HCT116 (cell line): Measurements from ENCODE around the gene FBXW4. TPM values are rescaled to one million over a fixed set of nuclear protein-coding genes. Genes with fewer than 3 reads are reported as not detected.

Experiments
- ATAC-seq: fragments of 200-7000 bp; cut with Tn5 transposase; 2 replicates; pipeline ENCODE4 v1.9.1; 2020; ENCODE audit warnings: mild to moderate bottlenecking, moderate library complexity
- BruUV-seq: library from RNA; stranded (reverse); fragments of 400-500 nt; replicated peaks from 2 replicates; lab custom pipeline; 2021; lab: Mats Ljungman, UMichigan
- CTCF ChIA-PET: fragments of 300-600 bp; sonication (Branson Sonifier 250); formaldehyde crosslinking; loops from one replicate; lab custom pipeline; 2021; ENCODE audit warnings: antibody characterized with exemption; lab: Charles Lee
- POLR2A ChIA-PET: fragments of 300-600, 350-600 bp; sonication (Branson Sonifier 250); formaldehyde crosslinking; loops from one replicate; lab custom pipeline; 2021; ENCODE audit warnings: antibody characterized with exemption; lab: Charles Lee
- RAD21 ChIA-PET, 2 experiments: fragments of 300-600 bp; sonication (Branson Sonifier 250); formaldehyde crosslinking; loops; one replicate each; lab custom pipeline; 2023; ENCODE audit warnings: low total read pairs in 2 of 2; ENCODE audit not compliant: uncharacterized antibody in 2 of 2, unreplicated experiment in 2 of 2, low non-redundant PET in 1 of 2; lab: Charles Lee
- DNase-seq: peaks from one replicate; pipeline ENCODE4 v3.0.0-alpha.2; 2010; ENCODE audit warnings: low read depth, low spot score
- H2AFZ ChIP-seq: fragments of 200-600 bp; shearing (Covaris generic), sonication (generic); 2 replicates; pipeline ENCODE4 v1.6.1; 2017; ENCODE audit warnings: low read depth, mixed run types, mixed read lengths, antibody characterized with exemption, low read length; ENCODE audit not compliant: poor library complexity, severe bottlenecking
- H3K27ac ChIP-seq: 2 replicates; pipeline ENCODE4 v1.5.1; 2012; ENCODE audit warnings: low read depth, low read length
- H3K27me3 ChIP-seq: fragments of 200-600 bp; sonication (generic); 2 replicates; pipeline ENCODE4 v1.6.1; 2016; ENCODE audit warnings: mixed run types, low read length, mixed read lengths; ENCODE audit not compliant: insufficient read depth
- H3K36me3 ChIP-seq, 2 experiments: fragments of 200-500 bp in 1 of 2; fragments of 200-600 bp in 1 of 2; sonication (Bioruptor generic) in 1 of 2; sonication (generic) in 1 of 2; 2 replicates each; pipeline versions ENCODE4 v1.5.1 to v1.6.1; 2014 to 2016; ENCODE audit warnings: low read length in 2 of 2, inconsistent platforms in 1 of 2, mixed read lengths in 1 of 2, mixed run types in 1 of 2; ENCODE audit not compliant: insufficient read depth in 2 of 2, control insufficient read depth in 1 of 2
- H3K4me1 ChIP-seq, 2 experiments: fragments of 200-600 bp in 1 of 2; sonication (generic) in 1 of 2; 2 replicates each; pipeline versions ENCODE4 v1.5.1 to v1.6.1; 2012 to 2017; ENCODE audit warnings: low read length in 2 of 2, inconsistent platforms in 1 of 2, mild to moderate bottlenecking in 1 of 2, mixed read lengths in 1 of 2, mixed run types in 1 of 2, moderate library complexity in 1 of 2; ENCODE audit not compliant: insufficient read depth in 2 of 2, control insufficient read depth in 1 of 2
- H3K4me2 ChIP-seq: fragments of 200-600 bp; sonication (generic); 2 replicates; pipeline ENCODE4 v1.6.1; 2017; ENCODE audit warnings: mixed run types, low read length, mixed read lengths
- H3K4me3 ChIP-seq, 2 experiments: fragments of 200-600 bp in 1 of 2; sonication (generic) in 1 of 2; replicated peaks in 1 of 2; 2 replicates each; pipeline ENCODE4 v1.5.1; 2011 to 2016; ENCODE audit warnings: low read length in 2 of 2, control low read depth in 1 of 2, low read depth in 1 of 2, mild to moderate bottlenecking in 1 of 2, mixed read lengths in 1 of 2, mixed run types in 1 of 2
- H3K79me2 ChIP-seq: fragments of 200-600 bp; sonication (generic); 2 replicates; pipeline ENCODE4 v1.6.1; 2017; ENCODE audit warnings: mild to moderate bottlenecking, mixed run types, low read length, moderate library complexity, mixed read lengths; ENCODE audit not compliant: insufficient read depth
- H3K9ac ChIP-seq: fragments of 200-600 bp; sonication (generic); 2 replicates; pipeline ENCODE4 v1.6.1; 2016; ENCODE audit warnings: low read length, mixed read lengths
- H3K9me2 ChIP-seq: fragments of 200-600 bp; sonication (generic), shearing (Covaris generic); 2 replicates; pipeline ENCODE4 v1.6.1; 2017; ENCODE audit warnings: mixed run types, mild to moderate bottlenecking, moderate library complexity; ENCODE audit not compliant: insufficient read depth
- H3K9me3 ChIP-seq, 2 experiments: fragments of 200-500 bp in 1 of 2; fragments of 200-600 bp in 1 of 2; sonication (Bioruptor generic) in 1 of 2; sonication (generic) in 1 of 2; 2 replicates each; pipeline ENCODE4 v1.6.1; 2014 to 2017; ENCODE audit warnings: low read length in 2 of 2, mixed read lengths in 2 of 2, inconsistent platforms in 1 of 2, low read depth in 1 of 2, mild to moderate bottlenecking in 1 of 2, mixed run types in 1 of 2, moderate library complexity in 1 of 2; ENCODE audit not compliant: control insufficient read depth in 1 of 2, insufficient read depth in 1 of 2
- H4K20me1 ChIP-seq: fragments of 200-600 bp; sonication (generic), shearing (Covaris generic); 2 replicates; pipeline ENCODE4 v1.6.1; 2017; ENCODE audit warnings: mixed run types, mild to moderate bottlenecking, moderate library complexity; ENCODE audit not compliant: insufficient read depth
- CBX3 ChIP-seq: IDR thresholded peaks from 2 replicates; pipeline ENCODE4 v1.6.1; 2012; ENCODE audit warnings: low read depth
- CEBPB ChIP-seq: IDR thresholded peaks from 2 replicates; pipeline ENCODE4 v1.6.1; 2012; ENCODE audit warnings: low read depth
- ELF1 ChIP-seq: IDR thresholded peaks from 2 replicates; pipeline ENCODE4 v1.6.1; 2012; ENCODE audit warnings: low read depth, borderline replicate concordance
- EZH2 ChIP-seq: fragments of 200-600 bp; sonication (generic); IDR thresholded peaks from 2 replicates; pipeline ENCODE4 v1.6.1; 2017; ENCODE audit warnings: antibody characterized with exemption, mixed run types
- FOSL1 ChIP-seq: IDR thresholded peaks from 2 replicates; pipeline ENCODE4 v1.6.1; 2012; ENCODE audit warnings: low read depth
- JUND ChIP-seq: IDR thresholded peaks from 2 replicates; pipeline ENCODE4 v1.6.1; 2012
- RAD21 ChIP-seq: IDR thresholded peaks from 2 replicates; pipeline ENCODE4 v1.6.1; 2012; ENCODE audit warnings: low read depth, mild to moderate bottlenecking
- SIN3A ChIP-seq: IDR thresholded peaks from 2 replicates; pipeline ENCODE4 v1.6.1; 2012; ENCODE audit warnings: low read depth
- SP1 ChIP-seq: IDR thresholded peaks from 2 replicates; pipeline ENCODE4 v1.6.1; 2012; ENCODE audit warnings: low read depth
- SRF ChIP-seq: IDR thresholded peaks from 2 replicates; pipeline ENCODE4 v1.6.1; 2012; ENCODE audit warnings: low read depth
- YY1 ChIP-seq: IDR thresholded peaks from 2 replicates; pipeline ENCODE4 v1.6.1; 2011; ENCODE audit warnings: low read length, low read depth, moderate library complexity, mild to moderate bottlenecking; ENCODE audit not compliant: insufficient replicate concordance; ENCODE audit errors: extremely low read depth
- ZFX ChIP-seq: fragments of 450-650 bp; IDR thresholded peaks from 2 replicates; pipeline ENCODE4 v1.6.1; 2017
- ZNF274 ChIP-seq: fragments of 200-500 bp; sonication (Bioruptor generic); IDR thresholded peaks from 2 replicates; pipeline ENCODE4 v1.6.1; 2014; ENCODE audit warnings: mild to moderate bottlenecking, low read depth, low read length, inconsistent platforms
- intact Hi-C: fragments of 100-400 bp; cut with micrococcal nuclease; formaldehyde crosslinking; loops from 2 replicates; pipeline ENCODE4 v1.10.0; 2022
- total RNA-seq: library from RNA; stranded (reverse); gene quantifications from one replicate; pipeline ENCODE4 v1.2.1, GENCODE V29; 2021; ENCODE audit not compliant: unreplicated experiment
- TF ChIP-seq, protein P1 (sequence below): IDR thresholded peaks from 2 replicates; pipeline ENCODE4 v1.6.1; 2012; ENCODE audit warnings: low read depth
- TF ChIP-seq, protein P2 (sequence below), 3 experiments: fragments of 200-600 bp in 1 of 3; sonication (generic) in 1 of 3; IDR thresholded peaks in 2 of 3; conservative IDR thresholded peaks in 1 of 3; 2 replicates each; pipeline ENCODE4 v1.5.1; 2012 to 2017; ENCODE audit warnings: low read depth in 2 of 3, low read length in 2 of 3, antibody characterized with exemption in 1 of 3, borderline replicate concordance in 1 of 3, control low read depth in 1 of 3, mild to moderate bottlenecking in 1 of 3, mixed read lengths in 1 of 3, mixed run types in 1 of 3, moderate library complexity in 1 of 3; ENCODE audit not compliant: insufficient read depth in 1 of 3
- TF ChIP-seq, protein P3 (sequence below): IDR thresholded peaks from 2 replicates; pipeline ENCODE4 v1.6.1; 2012
- TF ChIP-seq, protein P4 (sequence below): IDR thresholded peaks from 2 replicates; pipeline ENCODE4 v1.6.1; 2011; ENCODE audit warnings: mild to moderate bottlenecking, low read length, moderate library complexity; ENCODE audit not compliant: insufficient replicate concordance; ENCODE audit errors: extremely low read depth
- TF ChIP-seq, protein P5 (sequence below): IDR thresholded peaks from 2 replicates; pipeline ENCODE4 v1.6.1; 2012

Gene FBXW4
- total RNA-seq, 1 experiment from 2014 or later = 35.3 TPM

DNA sequence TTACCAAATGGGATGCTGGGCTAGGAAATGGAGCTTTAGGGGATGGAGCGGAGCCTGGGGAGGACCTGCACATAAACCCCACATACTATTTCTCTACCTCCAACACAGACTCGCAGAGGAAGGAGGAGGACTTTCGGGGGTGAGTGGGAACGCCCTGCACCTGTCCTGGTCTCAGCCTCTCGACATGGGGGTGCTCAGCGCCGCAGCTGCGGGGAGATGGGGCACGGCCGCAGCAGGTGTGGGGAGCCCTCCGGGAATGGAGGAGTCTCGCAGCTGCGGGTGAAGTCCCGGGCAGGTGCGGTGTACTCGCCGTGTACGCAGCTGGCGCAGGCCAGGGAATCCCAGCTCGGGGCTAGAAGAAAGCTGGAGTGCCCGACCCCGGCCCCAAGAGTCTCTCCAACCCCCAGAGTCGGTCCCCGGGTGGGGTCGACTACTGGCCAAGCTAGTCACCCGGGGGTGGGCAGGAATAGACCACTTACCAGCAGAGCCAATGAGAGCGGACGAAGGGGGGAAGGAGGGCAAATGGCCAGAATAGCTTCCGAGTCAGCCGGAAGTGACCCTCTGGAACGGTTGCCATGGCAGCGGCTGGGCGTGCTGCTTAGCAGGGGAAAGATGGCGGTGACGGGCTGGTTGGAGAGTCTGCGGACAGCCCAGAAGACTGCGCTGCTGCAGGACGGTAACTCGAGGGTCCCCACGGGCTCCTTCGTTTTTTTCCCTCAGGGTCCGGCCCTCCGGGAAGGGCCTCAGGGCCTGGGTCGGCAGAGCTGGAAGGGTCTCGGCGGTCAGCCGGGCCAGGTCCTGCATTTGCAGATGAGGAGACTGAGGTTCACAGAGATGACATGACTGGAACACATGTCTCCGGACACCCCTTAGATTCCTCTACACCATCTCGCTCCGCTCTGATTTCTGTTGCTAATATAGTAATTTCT, 107.0 kb downstream of the FBXW4 start, which contains the start of the genes DPCD and POLL:
Gene DPCD (plus strand): TSS at position 597 of the 929 bp plus-strand sequence. CDS start 16 bp downstream, at position 613.
Gene POLL (minus strand): TSS at position 533 of the 929 bp plus-strand sequence. CDS start 897 bp downstream, outside the sequence.
- H4K20me1 ChIP-seq = no peaks in the 10 kb centered on the region
- H3K9me2 ChIP-seq = no peaks in the 10 kb centered on the region
- peaks cover 10 to 16% of the 10 kb centered on the region in 2 experiments; a peak in 3 of 4 replicates for H3K4me1 ChIP-seq
- intact Hi-C loops = loop anchor here (5.0 kb wide), 1 partner anchor 194 kb away; the partner anchor contains the start of gene NPM3
- DNase-seq (peak; percentile 91), ATAC-seq (peak; percentile 92)
- peaks cover 10 to 13% of the 10 kb centered on the region in 2 experiments for H3K36me3 ChIP-seq
- peak within 1 kb of the TSS; percentile 5 for H2AFZ ChIP-seq
- POLR2A ChIA-PET = no interaction called here
- H3K9me3 ChIP-seq = no peaks in the 10 kb centered on the region
- H3K79me2 ChIP-seq = peaks cover 15% of the 10 kb centered on the region
- peak within 1 kb of the TSS; percentile 84 for H3K9ac ChIP-seq
- TSS peak; percentile 61 for BruUV-seq
- peak within 1 kb of the TSS; percentile 89 to 94 for H3K4me3 ChIP-seq
- H3K4me2 ChIP-seq = peak within 1 kb of the TSS; percentile 87
- CTCF ChIA-PET = interaction anchor here (0.6 to 3.7 kb wide), 7 partner anchors 12 to 374 kb away, joined by 3 to 25 read pairs (median 4); no protein-coding TSS in a partner anchor
- H3K27me3 ChIP-seq = no peaks in the 10 kb centered on the region
- H3K27ac ChIP-seq = peak within 1 kb of the TSS; percentile 63
- RAD21 ChIA-PET = interaction anchor here in 1 of 2 experiments (0.7 to 1.1 kb wide), 2 partner anchors 15 to 18 kb away, joined by 3 to 5 read pairs; no protein-coding TSS in a partner anchor
- TF ChIP-seq, protein P1, sequence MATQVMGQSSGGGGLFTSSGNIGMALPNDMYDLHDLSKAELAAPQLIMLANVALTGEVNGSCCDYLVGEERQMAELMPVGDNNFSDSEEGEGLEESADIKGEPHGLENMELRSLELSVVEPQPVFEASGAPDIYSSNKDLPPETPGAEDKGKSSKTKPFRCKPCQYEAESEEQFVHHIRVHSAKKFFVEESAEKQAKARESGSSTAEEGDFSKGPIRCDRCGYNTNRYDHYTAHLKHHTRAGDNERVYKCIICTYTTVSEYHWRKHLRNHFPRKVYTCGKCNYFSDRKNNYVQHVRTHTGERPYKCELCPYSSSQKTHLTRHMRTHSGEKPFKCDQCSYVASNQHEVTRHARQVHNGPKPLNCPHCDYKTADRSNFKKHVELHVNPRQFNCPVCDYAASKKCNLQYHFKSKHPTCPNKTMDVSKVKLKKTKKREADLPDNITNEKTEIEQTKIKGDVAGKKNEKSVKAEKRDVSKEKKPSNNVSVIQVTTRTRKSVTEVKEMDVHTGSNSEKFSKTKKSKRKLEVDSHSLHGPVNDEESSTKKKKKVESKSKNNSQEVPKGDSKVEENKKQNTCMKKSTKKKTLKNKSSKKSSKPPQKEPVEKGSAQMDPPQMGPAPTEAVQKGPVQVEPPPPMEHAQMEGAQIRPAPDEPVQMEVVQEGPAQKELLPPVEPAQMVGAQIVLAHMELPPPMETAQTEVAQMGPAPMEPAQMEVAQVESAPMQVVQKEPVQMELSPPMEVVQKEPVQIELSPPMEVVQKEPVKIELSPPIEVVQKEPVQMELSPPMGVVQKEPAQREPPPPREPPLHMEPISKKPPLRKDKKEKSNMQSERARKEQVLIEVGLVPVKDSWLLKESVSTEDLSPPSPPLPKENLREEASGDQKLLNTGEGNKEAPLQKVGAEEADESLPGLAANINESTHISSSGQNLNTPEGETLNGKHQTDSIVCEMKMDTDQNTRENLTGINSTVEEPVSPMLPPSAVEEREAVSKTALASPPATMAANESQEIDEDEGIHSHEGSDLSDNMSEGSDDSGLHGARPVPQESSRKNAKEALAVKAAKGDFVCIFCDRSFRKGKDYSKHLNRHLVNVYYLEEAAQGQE = no peak
- no peak for TF ChIP-seq CEBPB
- TF ChIP-seq JUND = no peak
- TF ChIP-seq, protein P2, sequence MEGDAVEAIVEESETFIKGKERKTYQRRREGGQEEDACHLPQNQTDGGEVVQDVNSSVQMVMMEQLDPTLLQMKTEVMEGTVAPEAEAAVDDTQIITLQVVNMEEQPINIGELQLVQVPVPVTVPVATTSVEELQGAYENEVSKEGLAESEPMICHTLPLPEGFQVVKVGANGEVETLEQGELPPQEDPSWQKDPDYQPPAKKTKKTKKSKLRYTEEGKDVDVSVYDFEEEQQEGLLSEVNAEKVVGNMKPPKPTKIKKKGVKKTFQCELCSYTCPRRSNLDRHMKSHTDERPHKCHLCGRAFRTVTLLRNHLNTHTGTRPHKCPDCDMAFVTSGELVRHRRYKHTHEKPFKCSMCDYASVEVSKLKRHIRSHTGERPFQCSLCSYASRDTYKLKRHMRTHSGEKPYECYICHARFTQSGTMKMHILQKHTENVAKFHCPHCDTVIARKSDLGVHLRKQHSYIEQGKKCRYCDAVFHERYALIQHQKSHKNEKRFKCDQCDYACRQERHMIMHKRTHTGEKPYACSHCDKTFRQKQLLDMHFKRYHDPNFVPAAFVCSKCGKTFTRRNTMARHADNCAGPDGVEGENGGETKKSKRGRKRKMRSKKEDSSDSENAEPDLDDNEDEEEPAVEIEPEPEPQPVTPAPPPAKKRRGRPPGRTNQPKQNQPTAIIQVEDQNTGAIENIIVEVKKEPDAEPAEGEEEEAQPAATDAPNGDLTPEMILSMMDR (IDR thresholded peaks at IDR 0.05 in 2 of 3, conservative IDR thresholded peaks at IDR 0.05 in 1 of 3; ENCODE audit: borderline replicate concordance in 1 of 3, insufficient read depth in 1 of 3, low read depth in 2 of 3, low read length in 2 of 3) = no peak
- TF ChIP-seq, protein P3, sequence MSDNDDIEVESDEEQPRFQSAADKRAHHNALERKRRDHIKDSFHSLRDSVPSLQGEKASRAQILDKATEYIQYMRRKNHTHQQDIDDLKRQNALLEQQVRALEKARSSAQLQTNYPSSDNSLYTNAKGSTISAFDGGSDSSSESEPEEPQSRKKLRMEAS = peak; percentile 79
- TF ChIP-seq SIN3A = peak; percentile 89
- TF ChIP-seq EZH2 = no peak
- TF ChIP-seq ZFX = peak; percentile 65; the same call in 1 of the 2 replicates
- TF ChIP-seq CBX3 = no peak
- TF ChIP-seq SRF = no peak
- TF ChIP-seq, protein P4, sequence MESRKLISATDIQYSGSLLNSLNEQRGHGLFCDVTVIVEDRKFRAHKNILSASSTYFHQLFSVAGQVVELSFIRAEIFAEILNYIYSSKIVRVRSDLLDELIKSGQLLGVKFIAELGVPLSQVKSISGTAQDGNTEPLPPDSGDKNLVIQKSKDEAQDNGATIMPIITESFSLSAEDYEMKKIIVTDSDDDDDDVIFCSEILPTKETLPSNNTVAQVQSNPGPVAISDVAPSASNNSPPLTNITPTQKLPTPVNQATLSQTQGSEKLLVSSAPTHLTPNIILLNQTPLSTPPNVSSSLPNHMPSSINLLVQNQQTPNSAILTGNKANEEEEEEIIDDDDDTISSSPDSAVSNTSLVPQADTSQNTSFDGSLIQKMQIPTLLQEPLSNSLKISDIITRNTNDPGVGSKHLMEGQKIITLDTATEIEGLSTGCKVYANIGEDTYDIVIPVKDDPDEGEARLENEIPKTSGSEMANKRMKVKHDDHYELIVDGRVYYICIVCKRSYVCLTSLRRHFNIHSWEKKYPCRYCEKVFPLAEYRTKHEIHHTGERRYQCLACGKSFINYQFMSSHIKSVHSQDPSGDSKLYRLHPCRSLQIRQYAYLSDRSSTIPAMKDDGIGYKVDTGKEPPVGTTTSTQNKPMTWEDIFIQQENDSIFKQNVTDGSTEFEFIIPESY = no peak
- TF ChIP-seq, protein P5, sequence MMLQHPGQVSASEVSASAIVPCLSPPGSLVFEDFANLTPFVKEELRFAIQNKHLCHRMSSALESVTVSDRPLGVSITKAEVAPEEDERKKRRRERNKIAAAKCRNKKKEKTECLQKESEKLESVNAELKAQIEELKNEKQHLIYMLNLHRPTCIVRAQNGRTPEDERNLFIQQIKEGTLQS = no peak
- peak; percentile 95 for TF ChIP-seq YY1
- TF ChIP-seq FOSL1 = no peak
- no peak for TF ChIP-seq ELF1
- no peak; the same call in 1 of the 2 replicates for TF ChIP-seq SP1
- TF ChIP-seq RAD21 = no peak
- no peak for TF ChIP-seq ZNF274
